NCI-H1092 (cell line): Measurements from ENCODE around the gene LHX6.
A peak's percentile ranks its signal among the peaks of the same experiment; 100 is the strongest.

Experiments
- DNase-seq: peaks from one replicate; lab custom pipeline; 2025; lab: John Stamatoyannopoulos, UW

The LHX6 gene

GRCh38 chr9:122228568-122229484 lies at the start of gene LHX6:
LHX6 (minus strand) TSS chr9:122228957; CDS start chr9:122228740, 217 bp downstream.
- DNase-seq = no peak

- no peak for DNase-seq
These were observed 48.6 kb upstream of the LHX6 start for GRCh38 chr9:122277285-122277897.

DNA sequence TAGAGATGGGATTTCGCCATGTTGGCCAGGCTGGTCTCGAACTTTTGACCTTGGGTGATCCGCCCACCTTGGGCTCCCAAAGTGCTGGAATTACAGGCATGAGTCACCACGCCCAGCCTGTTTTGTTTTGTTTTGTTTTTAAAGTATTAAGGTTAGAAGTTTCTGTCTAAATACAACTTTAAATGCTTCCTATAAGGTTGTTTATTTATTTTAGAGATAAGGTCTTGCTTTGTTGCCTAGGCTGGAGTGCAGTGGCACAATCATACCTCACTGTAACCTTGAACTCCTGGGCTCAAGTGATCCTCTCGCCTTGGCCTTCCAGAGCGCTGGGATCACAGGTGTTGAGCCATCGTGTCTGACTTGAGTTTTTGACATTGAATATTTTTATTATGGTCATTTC lies 47.3 kb upstream of the LHX6 start:
- DNase-seq = no peak

DNA sequence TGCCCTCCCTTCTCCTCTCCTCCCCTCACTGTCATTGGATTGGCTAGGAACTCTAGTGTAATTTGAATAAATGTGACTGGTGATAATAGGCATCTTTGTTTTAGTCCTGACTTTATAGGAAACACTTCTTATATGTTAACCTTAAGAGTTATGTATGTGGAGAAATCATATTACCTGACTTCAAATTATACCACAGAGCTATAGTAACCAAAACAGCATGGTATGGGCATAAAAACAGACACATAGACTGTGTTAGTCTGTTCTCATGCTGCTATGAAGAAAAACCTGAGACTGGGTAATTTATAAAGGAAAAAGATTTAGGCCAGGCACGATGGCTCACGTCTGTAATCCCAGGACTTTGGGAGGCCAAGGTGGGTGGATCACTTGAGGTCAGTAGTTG lies 45.3 kb upstream of the LHX6 start:
- DNase-seq = no peak

GRCh38 chr9:122268041-122268814 lies 39.5 kb upstream of the LHX6 start:
- DNase-seq = no peak

GRCh38 chr9:122265149-122265915 lies 36.6 kb upstream of the LHX6 start:
- no peak for DNase-seq

DNA sequence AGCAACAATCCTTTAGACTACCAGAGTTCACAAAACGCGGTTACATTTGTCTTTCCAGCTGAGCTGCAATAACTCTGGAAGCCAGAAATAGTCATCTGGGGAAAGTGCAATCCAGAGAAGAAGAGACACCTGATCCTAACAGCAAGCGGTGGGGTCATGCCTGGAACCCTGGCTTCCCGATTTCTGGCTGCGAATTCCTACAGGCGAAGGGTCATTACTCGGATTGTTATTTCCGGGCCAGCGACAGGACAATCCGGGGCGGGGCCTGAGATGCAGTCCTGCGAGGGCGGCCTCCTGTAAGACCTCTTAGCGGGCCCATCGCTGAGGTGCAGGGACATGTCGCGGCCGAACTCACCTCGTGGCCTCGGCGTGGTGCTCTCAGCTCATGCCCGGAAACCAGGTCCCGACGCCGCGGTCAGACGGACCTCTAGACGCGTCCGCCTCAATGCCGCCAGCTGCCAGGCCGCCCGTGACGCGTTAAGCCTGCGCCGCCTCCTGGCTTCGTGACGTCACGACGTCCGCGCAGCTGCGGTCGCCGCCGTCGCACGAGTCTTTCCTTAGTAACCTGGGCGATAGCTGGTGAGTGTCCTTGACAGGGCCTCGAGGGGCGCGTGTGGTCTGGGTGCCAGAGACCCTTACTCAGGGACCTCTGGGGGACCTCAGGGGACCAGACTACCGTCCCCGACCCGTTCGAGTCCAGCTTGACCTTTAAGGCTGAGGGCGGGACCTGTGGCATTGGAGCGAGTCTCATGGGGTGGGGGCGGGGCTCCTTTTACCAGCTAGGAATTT lies 35.8 kb upstream of the LHX6 start, which contains the start of the genes MRRF and RBM18:
Gene MRRF, plus strand, starts transcription at position 523 of the 789 bp plus-strand sequence. CDS start 6,010 bp downstream, outside the sequence.
Gene RBM18, minus strand, starts transcription at position 481 of the 789 bp plus-strand sequence. CDS start 3,348 bp downstream, outside the sequence.
- DNase-seq = peak; percentile 84

GRCh38 chr9:122263699-122264349 lies 35.1 kb upstream of the LHX6 start:
- no peak for DNase-seq

DNA sequence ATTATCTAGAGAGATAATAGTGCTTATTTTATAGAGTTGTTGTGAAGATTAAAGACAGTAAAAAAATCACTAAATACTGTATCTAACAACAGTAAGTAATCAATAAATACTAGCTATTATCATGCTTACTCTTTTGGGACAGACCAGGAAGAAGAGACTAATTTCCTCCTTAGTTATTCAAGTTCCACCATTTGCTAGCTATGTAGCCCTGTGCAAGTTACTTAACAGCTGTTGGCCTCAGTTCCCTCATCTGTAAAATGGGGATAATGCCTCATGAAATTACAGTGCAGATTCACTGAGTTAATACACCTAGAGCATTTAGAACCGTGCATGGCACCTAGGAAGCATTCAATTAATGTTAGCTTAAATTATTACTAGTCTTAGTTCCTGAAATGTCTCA lies 33.3 kb upstream of the LHX6 start:
- DNase-seq = no peak

- no peak for DNase-seq
These were observed 32.7 kb upstream of the LHX6 start for GRCh38 chr9:122261469-122261881.

GRCh38 chr9:122258886-122259415 lies 30.2 kb upstream of the LHX6 start:
- no peak for DNase-seq

GRCh38 chr9:122256206-122256605 lies 27.4 kb upstream of the LHX6 start:
- DNase-seq = no peak

- no peak for DNase-seq
These were observed 26.0 kb upstream of the LHX6 start for GRCh38 chr9:122254761-122255160.

GRCh38 chr9:122252796-122253195 lies 24.0 kb upstream of the LHX6 start:
- DNase-seq = no peak

- no peak for DNase-seq
These were observed 22.6 kb upstream of the LHX6 start for GRCh38 chr9:122251351-122251750.

GRCh38 chr9:122248448-122248865 lies 19.7 kb upstream of the LHX6 start:
- DNase-seq = no peak

DNA sequence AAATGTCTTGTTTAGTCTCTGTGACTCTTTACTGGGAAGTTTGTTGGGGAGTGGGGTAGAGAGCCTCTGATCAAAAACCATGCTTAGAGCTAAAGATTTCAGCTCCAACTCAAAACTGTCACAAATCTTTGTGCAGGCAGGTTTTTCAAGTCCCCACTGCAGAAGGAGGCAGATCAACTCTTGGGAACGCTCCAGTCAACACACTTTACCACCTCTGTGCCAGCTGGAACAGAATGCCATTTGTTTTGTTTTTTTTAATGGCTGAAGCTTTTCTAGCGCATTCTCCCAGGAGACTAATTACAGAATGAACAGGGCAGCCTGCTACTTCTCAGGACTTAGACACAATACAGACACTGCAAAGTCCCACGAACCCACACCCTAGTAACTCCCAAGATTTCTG lies 17.9 kb upstream of the LHX6 start:
- no peak for DNase-seq

GRCh38 chr9:122244349-122244748 lies 15.6 kb upstream of the LHX6 start:
- no peak for DNase-seq

- no peak for DNase-seq
These were observed 11.0 kb upstream of the LHX6 start for GRCh38 chr9:122239722-122240121.

DNA sequence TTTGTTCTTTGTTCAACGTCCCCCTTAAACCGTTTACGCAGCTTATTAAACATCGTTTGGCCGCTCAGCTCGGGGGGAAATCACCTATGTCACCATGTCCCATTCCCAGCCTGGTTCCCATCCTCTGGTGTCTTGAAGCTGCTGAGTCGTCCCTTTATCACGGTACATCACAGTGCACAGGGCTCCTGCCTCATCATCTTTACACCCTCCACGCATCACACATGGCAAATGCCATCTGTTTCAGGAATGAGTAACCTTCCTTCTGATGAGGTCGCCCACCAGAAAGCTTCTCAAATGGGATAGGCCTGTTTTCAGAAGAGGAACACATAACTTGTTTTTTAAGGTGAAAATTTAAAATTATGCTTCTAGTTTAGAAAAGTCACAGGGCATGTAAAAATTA lies 7.9 kb upstream of the LHX6 start:
- no peak for DNase-seq
